NCI-H460 (cell line): Measurements from ENCODE around the gene SNAP91. TPM values are rescaled to one million over a fixed set of nuclear protein-coding genes. Genes with fewer than 3 reads are reported as not detected.
"Not testable (repeated sequence)": the region's sequence is repeated elsewhere in the genome, so short reads cannot be mapped to it uniquely, and the experiment has no call there.

Source experiments
- DNase-seq: peaks from one replicate; pipeline ENCODE4 v3.0.0-alpha.2; 2016; ENCODE audit warnings: low read depth; ENCODE audit errors: extremely low read depth
- polyA plus RNA-seq: library from polyadenylated mRNA; depleted of rRNA; stranded (reverse); fragments of >200 nt; gene quantifications from 2 replicates; pipeline ENCODE4 v1.2.3, GENCODE V29; 2014; cell fraction: nucleus; rRNA removed
- total RNA-seq: library from RNA; depleted of rRNA; stranded (reverse); fragments of >200 nt; shearing (Covaris generic); gene quantifications from 2 replicates; pipeline ENCODE4 v1.2.3, GENCODE V29; 2014; rRNA removed

Gene SNAP91, protein sequence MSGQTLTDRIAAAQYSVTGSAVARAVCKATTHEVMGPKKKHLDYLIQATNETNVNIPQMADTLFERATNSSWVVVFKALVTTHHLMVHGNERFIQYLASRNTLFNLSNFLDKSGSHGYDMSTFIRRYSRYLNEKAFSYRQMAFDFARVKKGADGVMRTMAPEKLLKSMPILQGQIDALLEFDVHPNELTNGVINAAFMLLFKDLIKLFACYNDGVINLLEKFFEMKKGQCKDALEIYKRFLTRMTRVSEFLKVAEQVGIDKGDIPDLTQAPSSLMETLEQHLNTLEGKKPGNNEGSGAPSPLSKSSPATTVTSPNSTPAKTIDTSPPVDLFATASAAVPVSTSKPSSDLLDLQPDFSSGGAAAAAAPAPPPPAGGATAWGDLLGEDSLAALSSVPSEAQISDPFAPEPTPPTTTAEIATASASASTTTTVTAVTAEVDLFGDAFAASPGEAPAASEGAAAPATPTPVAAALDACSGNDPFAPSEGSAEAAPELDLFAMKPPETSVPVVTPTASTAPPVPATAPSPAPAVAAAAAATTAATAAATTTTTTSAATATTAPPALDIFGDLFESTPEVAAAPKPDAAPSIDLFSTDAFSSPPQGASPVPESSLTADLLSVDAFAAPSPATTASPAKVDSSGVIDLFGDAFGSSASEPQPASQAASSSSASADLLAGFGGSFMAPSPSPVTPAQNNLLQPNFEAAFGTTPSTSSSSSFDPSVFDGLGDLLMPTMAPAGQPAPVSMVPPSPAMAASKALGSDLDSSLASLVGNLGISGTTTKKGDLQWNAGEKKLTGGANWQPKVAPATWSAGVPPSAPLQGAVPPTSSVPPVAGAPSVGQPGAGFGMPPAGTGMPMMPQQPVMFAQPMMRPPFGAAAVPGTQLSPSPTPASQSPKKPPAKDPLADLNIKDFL
- 0.43 and 0.67 TPM in 2 replicates for total RNA-seq
- polyA plus RNA-seq, result not detected in 2 replicates

DNA sequence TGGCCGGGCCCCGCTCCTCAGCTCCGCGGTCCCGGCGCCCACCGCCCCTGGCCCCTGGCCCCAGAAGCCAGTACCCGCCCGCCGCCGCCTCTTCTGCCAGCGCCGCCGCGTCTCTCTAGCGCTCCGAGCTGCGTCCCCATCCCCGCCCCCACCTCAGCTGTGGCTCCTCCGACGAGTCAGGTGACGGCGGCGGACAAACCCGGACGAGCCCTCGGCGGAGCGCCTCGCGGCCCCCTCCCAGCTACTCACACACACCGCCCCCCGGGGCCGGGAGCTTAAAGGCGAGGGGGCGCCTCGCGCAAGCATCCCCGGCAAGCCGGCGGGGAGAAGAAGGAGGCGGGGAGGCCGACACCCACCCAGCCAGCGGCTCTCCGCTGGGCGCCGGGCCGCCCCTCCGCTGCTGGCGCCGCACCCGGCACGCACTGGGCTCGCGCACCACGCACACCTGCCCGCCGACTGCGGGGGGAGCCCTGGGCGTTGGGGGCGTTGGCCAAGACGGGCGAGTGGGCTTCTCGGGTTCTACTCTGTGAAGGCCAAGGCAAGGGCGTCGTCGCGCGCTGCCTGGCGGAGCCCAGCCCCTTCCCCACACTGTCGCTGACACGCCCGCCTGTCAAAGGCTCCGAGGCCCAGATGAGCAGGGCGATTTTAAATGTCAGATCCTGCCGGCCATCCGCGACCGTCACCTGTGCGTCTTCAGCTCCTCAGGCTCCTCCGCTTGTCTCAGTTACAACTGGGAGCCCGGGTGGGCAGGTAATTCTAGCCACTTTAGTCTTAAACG lies at the start of gene SNAP91:
Gene SNAP91, minus strand, starts transcription at position 132 of the 778 bp plus-strand sequence. CDS start 1,174 bp downstream, outside the sequence.
- DNase-seq, result peak; percentile 21

DNA sequence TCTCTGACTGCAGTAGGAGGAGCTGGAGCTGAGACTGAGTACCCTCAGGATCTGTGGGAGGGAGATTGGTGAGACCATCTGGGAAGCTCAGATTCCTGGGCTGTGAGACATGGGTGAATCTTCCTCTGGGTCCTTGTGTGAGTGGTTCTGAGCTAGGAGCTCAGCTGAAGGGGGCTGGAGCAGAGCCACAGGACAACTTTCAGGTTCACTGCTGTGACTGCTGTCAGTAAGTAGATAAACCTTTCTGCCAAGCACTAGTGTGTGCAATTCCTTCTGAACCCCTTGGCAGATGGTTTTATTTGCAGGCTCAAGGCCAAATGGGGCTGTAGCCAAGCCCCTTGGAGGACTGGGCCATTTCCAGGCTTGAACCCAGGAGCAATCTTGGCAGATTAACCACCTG lies 49.6 kb upstream of the SNAP91 start:
- no peak for DNase-seq

DNA sequence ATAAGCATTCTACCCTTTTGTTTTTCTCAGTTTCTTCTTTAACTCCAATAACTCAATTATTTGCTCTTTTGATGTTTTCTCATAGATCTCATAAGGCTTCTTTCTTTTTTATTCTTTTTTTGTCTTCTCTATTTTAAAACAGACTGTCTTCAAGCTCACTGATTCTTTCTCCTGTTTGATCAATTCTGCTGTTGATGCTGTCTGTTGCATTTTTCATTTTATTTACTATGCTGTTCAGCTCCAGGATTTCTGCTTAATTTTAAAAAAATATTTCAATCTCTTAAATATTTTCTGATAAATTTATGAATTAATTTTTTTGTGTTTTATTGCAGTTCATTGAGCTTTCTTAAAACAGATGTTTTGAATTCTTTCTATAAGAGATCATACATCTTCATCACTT lies 48.1 kb upstream of the SNAP91 start:
- no peak for DNase-seq

DNA sequence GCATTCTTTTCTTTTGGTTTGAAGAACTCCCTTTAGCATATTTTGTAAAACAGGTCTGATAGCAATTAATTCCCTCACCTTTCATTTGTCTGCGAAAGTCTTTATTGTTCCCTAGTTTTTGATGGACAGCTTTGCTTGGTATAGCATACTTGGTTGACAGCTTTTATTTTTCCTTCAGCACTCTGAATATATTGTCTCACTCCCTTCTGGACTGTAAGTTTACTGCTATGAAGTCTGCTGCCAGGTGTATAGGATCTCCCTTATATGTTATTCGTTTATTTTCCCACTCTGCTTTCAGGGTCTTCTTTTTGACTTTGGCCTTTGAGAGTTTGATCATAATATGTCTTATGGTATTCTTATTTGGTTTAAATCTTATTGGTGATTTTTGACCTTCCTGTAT lies 47.7 kb upstream of the SNAP91 start:
- DNase-seq, result no peak

DNA sequence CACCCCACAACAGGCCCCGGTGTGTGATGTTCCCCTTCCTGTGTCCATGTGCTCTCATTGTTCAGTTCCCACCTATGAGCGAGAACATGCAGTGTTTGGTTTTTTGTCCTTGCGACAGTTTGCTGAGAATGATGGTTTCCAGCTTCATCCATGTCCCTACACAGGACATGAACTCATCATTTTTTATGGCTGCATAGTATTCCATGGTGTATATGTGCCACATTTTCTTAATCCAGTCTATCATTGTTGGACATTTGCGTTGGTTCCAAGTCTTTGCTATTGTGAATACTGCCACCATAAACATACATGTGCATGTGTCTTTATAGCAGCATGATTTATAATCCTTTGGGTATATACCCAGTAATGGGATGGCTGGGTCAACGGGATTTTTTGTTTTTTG lies 43.5 kb upstream of the SNAP91 start:
- not testable (repeated sequence) for DNase-seq

DNA sequence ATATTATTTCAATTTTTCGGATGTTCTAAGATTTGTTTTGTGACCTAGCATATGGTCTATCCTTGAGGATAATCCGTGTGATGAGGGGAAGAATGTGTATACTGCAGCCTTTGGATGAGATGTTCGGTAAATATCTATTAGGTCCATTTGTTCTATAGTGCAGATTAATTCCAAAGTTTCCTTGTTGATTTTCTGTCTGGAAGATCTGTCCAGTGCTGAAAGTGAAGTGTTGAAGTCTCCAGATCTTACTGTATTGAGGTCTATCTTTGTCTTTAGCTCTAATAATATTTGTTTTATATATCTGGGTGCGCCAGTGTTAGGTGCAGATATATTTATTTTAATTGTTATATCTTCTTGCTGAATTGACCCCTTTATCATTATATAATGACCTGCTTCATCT lies 32.2 kb upstream of the SNAP91 start:
- DNase-seq, result no peak

DNA sequence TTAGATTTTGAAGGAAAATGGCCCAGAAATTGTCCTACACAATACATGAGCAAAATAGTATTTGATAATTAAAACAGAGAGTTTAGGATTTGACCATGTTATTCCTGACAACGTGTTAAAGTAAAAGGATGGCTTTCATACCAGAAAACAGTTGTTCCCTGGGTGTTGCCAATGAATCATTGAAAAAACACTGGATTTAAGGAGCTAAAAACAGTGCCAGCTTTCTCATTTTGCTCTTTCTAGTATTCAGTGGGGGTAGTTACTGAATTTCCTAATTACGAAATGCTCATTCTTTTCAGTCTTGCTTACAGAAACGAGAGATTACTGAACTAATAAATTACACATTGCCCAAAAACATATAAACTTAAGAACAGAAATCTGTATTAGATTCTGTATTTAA lies 26.6 kb upstream of the SNAP91 start:
- DNase-seq, result no peak

DNA sequence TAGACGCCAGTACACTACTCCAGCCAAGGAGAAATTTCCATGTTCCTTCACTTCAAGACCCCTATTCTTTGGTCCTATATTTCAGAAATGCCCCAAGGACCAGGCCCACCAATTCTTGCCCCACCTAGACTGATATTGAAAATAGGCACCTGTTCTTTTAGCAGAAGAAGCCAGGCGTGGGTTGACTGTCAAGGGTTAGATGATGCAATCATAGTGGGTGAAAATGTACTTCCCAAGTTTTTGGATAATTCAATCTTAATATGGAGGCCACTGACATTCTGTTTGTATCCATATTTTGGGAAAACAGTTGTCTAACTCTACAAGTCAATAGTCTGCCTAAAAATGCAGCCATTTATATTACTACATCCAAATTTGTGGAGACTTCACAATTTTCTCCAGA lies 21.0 kb upstream of the SNAP91 start:
- DNase-seq, result no peak

DNA sequence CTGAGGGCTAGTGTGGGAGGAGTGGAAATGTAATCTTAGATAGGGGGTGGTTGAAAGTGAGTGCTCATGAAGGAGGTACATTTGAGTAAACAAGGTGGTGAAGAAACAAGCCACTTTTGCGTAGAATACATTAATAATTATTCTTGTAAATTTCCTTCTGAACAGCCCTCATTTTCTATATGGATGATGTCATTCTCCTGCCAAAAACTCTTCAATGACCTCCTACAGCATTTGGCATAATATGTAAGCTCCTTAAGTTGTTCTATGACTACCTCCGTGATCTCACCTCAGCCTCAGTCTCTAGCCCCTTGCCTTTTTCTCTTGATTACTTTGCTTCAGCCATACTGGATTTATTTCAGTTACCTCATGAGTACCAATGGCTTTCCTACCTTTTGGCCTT lies 14.0 kb upstream of the SNAP91 start:
- DNase-seq, result no peak

DNA sequence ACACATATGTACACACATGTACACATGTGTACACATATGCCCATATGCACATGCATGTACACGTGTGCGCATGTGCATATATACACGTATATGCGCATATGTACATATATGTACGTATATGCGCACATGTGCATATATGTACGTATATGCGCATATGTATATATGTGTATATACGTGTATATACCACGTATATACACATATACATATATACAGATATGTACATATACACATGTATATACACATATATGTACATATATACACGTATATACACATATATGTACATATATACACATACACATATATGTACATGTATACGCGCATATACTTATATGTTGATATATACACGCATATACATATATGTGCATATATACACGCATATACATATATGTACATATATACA lies 8.9 kb upstream of the SNAP91 start:
- DNase-seq, result no peak

DNA sequence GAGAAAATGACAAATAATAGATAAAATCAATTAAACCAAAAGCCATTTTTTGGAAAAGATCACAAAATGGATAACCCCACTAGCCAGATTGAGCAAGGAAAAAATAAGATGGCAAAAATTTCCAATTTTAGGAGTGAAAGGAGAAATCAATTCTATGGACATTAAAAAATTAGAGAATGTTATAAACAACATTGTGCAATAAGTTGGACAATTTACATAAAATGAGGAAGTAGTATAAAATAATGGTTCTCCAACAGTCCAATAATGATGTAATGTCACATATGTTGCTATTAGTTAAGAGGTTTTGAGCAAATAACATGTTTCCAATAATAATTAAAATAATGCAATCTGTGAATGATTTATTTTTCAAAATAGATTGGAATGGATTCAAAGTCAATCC lies 3.1 kb upstream of the SNAP91 start:
- DNase-seq, result no peak

DNA sequence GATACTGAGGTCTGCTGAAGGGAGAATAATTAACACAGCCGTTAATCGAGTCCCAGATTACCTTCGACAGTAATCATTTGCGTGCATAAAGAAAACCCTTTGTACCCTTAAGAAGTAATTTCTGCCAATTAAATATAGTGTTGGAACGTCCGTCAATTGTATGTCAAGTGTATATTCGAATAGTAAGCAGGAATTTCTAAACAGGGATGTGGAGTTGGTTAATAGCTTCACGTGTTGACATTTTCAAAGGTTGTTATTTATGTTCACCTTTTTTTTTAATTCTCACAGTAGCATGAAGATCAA lies 798 bp upstream of the SNAP91 start:
- no peak for DNase-seq

DNA sequence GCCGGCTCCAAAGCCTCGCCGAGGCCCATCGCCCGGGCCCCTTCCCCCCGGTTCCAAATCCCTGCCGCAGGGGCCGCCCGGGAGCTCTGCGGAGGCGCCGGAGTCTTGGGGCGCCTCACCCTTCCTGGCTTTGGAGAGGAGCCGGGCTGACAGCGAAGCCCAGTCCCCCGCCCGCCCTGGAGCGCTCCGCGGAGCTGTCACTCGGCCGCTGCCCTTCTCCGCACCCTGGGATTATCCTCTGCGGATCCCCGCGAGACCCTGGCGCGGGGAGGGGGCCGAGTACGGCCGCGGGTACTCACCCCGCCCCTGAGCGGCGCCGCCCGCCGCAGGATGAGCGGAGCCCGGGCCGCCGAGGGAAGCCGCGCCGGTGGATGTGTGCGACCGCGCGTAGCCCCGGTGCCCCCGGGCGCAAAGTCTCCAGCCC lies 343 bp downstream of the SNAP91 start:
- no peak for DNase-seq

DNA sequence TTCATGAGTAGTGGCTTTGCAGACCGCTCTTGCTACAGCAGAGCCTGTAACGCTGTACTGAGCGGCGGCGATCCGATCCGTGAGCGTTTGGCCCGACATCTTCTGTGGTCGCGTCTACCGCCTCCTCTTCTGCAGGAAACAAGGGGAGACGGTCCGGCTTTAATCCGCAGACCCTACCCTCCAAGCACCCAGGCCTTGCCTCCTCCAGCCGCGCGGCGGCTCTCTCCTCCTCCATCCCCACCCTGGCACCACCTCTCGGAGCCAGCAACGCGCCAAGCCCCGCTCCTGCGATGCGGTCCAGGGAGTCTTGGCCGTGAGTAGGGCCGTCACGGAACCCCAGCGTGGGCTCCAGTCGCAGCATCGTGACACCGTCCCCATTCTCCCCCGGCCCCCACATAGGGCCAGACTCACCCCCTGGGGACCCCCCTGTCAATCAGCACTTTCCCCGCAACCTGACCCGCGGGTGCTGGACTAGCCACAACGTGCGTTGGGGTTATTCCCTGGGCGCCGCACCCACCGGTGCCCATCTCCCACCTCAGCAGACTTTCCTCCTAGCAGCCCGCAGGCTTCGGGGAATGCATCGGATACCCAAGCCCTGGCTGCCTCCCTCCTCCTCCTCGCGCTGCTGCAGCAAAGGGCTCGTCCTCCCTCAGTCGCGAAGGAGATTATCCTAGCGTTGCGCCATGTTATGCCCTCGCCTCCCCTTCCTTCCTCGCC lies 914 bp downstream of the SNAP91 start:
- DNase-seq, result no peak

DNA sequence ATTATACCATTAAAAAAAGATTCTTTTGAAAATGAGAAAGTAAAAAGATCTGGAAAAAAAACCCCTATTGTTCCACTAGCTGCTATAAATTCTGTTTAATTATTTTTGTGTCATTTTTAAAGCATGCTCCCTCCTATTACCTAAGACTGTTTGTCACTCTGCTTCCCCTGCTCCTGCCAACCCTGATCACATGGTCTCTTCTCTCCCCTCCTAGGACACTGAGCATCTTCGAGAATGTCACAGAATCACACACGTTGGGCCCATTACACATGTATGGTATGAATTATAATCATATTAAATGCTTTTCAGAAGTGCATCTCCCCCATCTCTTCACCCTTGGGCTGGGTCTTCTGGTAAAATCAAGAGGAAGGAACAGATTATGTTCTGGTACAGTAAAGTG lies 6.2 kb downstream of the SNAP91 start:
- DNase-seq, result no peak

DNA sequence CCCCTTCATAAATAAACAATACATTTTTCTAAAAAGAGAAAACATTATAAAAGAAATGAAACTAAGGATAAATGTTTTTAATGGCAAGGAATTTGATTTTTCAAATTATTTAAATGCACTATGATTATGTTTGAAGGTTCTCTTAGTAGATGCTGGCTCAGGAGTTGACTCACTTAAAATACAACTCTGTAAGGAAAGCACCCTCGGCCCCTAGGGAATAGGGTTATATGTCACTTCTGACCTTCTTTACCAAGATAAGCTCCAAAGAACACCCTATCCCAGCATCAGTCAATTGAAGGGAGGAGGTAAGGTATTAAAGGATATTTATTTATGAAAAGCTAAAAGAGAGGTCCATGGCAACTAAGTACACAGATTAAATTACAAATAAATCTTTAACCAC lies 6.8 kb downstream of the SNAP91 start:
- DNase-seq, result no peak

DNA sequence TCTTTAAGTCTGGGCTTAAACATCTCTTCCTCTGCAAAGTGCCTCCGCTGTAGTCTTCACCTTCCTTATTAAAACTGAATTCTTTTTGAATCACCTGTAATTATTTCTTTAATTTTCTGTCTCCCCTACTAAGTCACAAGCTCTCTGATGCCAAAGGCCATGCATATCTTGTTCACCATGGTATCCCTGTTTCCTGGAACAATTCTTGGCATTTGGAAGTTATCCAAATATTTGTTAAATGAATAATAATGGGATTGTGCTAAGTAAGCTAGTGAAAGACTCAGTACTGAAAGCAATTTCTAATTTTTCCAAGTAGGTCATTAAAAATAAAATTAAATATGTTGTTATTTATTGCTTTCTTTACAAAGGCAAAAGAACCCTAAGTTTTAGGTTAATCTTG lies 12.2 kb downstream of the SNAP91 start:
- no peak for DNase-seq

DNA sequence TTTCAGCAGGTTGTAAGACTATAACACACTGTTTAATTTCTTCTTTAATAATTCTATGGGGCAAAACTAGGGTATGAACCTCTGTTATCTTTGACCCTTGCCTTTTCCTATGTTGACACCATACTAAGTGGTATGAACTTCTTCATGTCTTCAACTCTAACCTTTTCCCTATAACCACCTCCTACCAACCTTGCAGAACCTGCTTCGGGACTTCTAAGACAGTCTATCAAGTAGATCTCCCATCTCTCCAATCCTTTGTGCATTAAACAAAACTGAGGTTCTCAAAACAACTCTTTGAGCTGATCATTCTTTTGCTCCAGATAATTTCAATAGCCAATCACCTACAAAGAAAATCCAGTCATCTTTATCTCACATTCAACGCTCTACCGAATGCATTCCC lies 23.4 kb downstream of the SNAP91 start:
- no peak for DNase-seq

DNA sequence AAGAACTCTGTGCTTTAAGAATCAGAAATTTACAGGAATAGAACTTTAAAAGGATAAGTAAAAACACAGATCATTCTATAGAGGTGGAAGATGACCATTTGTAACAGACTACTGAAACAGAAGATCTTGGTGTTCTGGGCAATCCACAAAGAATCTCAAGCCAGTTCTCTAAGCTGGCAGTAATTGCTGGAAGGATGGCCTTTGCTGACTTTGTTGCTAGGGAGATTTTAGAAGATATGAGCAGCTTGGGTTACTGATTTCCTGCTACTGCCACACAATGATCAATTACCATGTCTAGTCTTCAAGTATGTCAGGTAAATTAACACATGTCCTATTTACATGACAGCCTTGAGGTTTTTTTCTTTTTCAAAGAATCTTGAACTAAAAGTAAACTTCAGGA lies 31.1 kb downstream of the SNAP91 start:
- DNase-seq, result no peak

DNA sequence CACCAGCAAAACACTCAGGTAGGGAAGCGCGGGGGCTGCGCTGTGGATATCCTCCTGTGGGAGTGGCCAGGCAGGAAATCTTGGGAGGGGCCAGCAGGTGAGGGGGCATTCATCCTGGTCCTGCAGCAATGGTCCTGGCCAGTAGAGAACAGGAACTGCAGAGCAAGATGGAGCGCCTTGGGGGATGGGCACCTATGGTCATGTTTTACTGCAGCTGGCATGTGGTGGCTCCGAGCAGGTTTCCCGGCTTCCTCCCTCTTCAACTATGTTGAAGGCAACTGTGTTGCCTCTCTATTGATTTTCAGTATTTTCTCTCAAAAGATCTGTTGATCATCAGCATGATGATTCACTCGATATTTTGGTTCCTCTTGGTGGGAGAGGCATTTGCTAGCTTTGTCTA lies 70.9 kb downstream of the SNAP91 start:
- DNase-seq, result no peak
